HCT116 (cell line): ENCODE data around the gene SMIM3. TPM values are rescaled to one million over a fixed set of nuclear protein-coding genes. Genes with fewer than 3 reads are reported as not detected.

Source experiments
- ATAC-seq: fragments of 200-7000 bp; cut with Tn5 transposase; 2 replicates; pipeline ENCODE4 v1.9.1; 2020; ENCODE audit warnings: mild to moderate bottlenecking, moderate library complexity
- BruUV-seq: library from RNA; stranded (reverse); fragments of 400-500 nt; replicated peaks from 2 replicates; lab custom pipeline; 2021; lab: Mats Ljungman, UMichigan
- CTCF ChIA-PET: fragments of 300-600 bp; sonication (Branson Sonifier 250); formaldehyde crosslinking; loops from one replicate; lab custom pipeline; 2021; ENCODE audit warnings: antibody characterized with exemption; lab: Charles Lee
- POLR2A ChIA-PET: fragments of 300-600, 350-600 bp; sonication (Branson Sonifier 250); formaldehyde crosslinking; loops from one replicate; lab custom pipeline; 2021; ENCODE audit warnings: antibody characterized with exemption; lab: Charles Lee
- RAD21 ChIA-PET, 2 experiments: fragments of 300-600 bp; sonication (Branson Sonifier 250); formaldehyde crosslinking; loops; one replicate each; lab custom pipeline; 2023; ENCODE audit warnings: low total read pairs in 2 of 2; ENCODE audit not compliant: uncharacterized antibody in 2 of 2, unreplicated experiment in 2 of 2, low non-redundant PET in 1 of 2; lab: Charles Lee
- DNase-seq: peaks from one replicate; pipeline ENCODE4 v3.0.0-alpha.2; 2010; ENCODE audit warnings: low read depth, low spot score
- H2AFZ ChIP-seq: fragments of 200-600 bp; shearing (Covaris generic), sonication (generic); 2 replicates; pipeline ENCODE4 v1.6.1; 2017; ENCODE audit warnings: low read depth, mixed run types, mixed read lengths, antibody characterized with exemption, low read length; ENCODE audit not compliant: poor library complexity, severe bottlenecking
- H3K27ac ChIP-seq: 2 replicates; pipeline ENCODE4 v1.5.1; 2012; ENCODE audit warnings: low read depth, low read length
- H3K27me3 ChIP-seq: fragments of 200-600 bp; sonication (generic); 2 replicates; pipeline ENCODE4 v1.6.1; 2016; ENCODE audit warnings: mixed run types, low read length, mixed read lengths; ENCODE audit not compliant: insufficient read depth
- H3K36me3 ChIP-seq, 2 experiments: fragments of 200-500 bp in 1 of 2; fragments of 200-600 bp in 1 of 2; sonication (Bioruptor generic) in 1 of 2; sonication (generic) in 1 of 2; 2 replicates each; pipeline versions ENCODE4 v1.5.1 to v1.6.1; 2014 to 2016; ENCODE audit warnings: low read length in 2 of 2, inconsistent platforms in 1 of 2, mixed read lengths in 1 of 2, mixed run types in 1 of 2; ENCODE audit not compliant: insufficient read depth in 2 of 2, control insufficient read depth in 1 of 2
- H3K4me1 ChIP-seq, 2 experiments: fragments of 200-600 bp in 1 of 2; sonication (generic) in 1 of 2; 2 replicates each; pipeline versions ENCODE4 v1.5.1 to v1.6.1; 2012 to 2017; ENCODE audit warnings: low read length in 2 of 2, inconsistent platforms in 1 of 2, mild to moderate bottlenecking in 1 of 2, mixed read lengths in 1 of 2, mixed run types in 1 of 2, moderate library complexity in 1 of 2; ENCODE audit not compliant: insufficient read depth in 2 of 2, control insufficient read depth in 1 of 2
- H3K4me2 ChIP-seq: fragments of 200-600 bp; sonication (generic); 2 replicates; pipeline ENCODE4 v1.6.1; 2017; ENCODE audit warnings: mixed run types, low read length, mixed read lengths
- H3K4me3 ChIP-seq, 2 experiments: fragments of 200-600 bp in 1 of 2; sonication (generic) in 1 of 2; replicated peaks in 1 of 2; 2 replicates each; pipeline ENCODE4 v1.5.1; 2011 to 2016; ENCODE audit warnings: low read length in 2 of 2, control low read depth in 1 of 2, low read depth in 1 of 2, mild to moderate bottlenecking in 1 of 2, mixed read lengths in 1 of 2, mixed run types in 1 of 2
- H3K79me2 ChIP-seq: fragments of 200-600 bp; sonication (generic); 2 replicates; pipeline ENCODE4 v1.6.1; 2017; ENCODE audit warnings: mild to moderate bottlenecking, mixed run types, low read length, moderate library complexity, mixed read lengths; ENCODE audit not compliant: insufficient read depth
- H3K9ac ChIP-seq: fragments of 200-600 bp; sonication (generic); 2 replicates; pipeline ENCODE4 v1.6.1; 2016; ENCODE audit warnings: low read length, mixed read lengths
- H3K9me2 ChIP-seq: fragments of 200-600 bp; sonication (generic), shearing (Covaris generic); 2 replicates; pipeline ENCODE4 v1.6.1; 2017; ENCODE audit warnings: mixed run types, mild to moderate bottlenecking, moderate library complexity; ENCODE audit not compliant: insufficient read depth
- H3K9me3 ChIP-seq, 2 experiments: fragments of 200-500 bp in 1 of 2; fragments of 200-600 bp in 1 of 2; sonication (Bioruptor generic) in 1 of 2; sonication (generic) in 1 of 2; 2 replicates each; pipeline ENCODE4 v1.6.1; 2014 to 2017; ENCODE audit warnings: low read length in 2 of 2, mixed read lengths in 2 of 2, inconsistent platforms in 1 of 2, low read depth in 1 of 2, mild to moderate bottlenecking in 1 of 2, mixed run types in 1 of 2, moderate library complexity in 1 of 2; ENCODE audit not compliant: control insufficient read depth in 1 of 2, insufficient read depth in 1 of 2
- H4K20me1 ChIP-seq: fragments of 200-600 bp; sonication (generic), shearing (Covaris generic); 2 replicates; pipeline ENCODE4 v1.6.1; 2017; ENCODE audit warnings: mixed run types, mild to moderate bottlenecking, moderate library complexity; ENCODE audit not compliant: insufficient read depth
- EGR1 ChIP-seq: IDR thresholded peaks from 2 replicates; pipeline ENCODE4 v1.6.1; 2012; ENCODE audit warnings: low read depth
- ELF1 ChIP-seq: IDR thresholded peaks from 2 replicates; pipeline ENCODE4 v1.6.1; 2012; ENCODE audit warnings: low read depth, borderline replicate concordance
- FOSL1 ChIP-seq: IDR thresholded peaks from 2 replicates; pipeline ENCODE4 v1.6.1; 2012; ENCODE audit warnings: low read depth
- POLR2A ChIP-seq: IDR thresholded peaks from 2 replicates; pipeline ENCODE4 v1.7.0; 2011; ENCODE audit warnings: borderline replicate concordance; ENCODE audit not compliant: insufficient read depth, insufficient read length; ENCODE audit errors: extremely low read depth
- POLR2AphosphoS5 ChIP-seq: IDR thresholded peaks from 2 replicates; pipeline ENCODE4 v1.6.1; 2011; ENCODE audit warnings: mild to moderate bottlenecking, low read depth, low read length, moderate library complexity
- SIN3A ChIP-seq: IDR thresholded peaks from 2 replicates; pipeline ENCODE4 v1.6.1; 2012; ENCODE audit warnings: low read depth
- SP1 ChIP-seq: IDR thresholded peaks from 2 replicates; pipeline ENCODE4 v1.6.1; 2012; ENCODE audit warnings: low read depth
- SRF ChIP-seq: IDR thresholded peaks from 2 replicates; pipeline ENCODE4 v1.6.1; 2012; ENCODE audit warnings: low read depth
- TCF7L2 ChIP-seq: IDR thresholded peaks from 2 replicates; pipeline ENCODE4 v1.7.0; 2011; ENCODE audit warnings: borderline replicate concordance, inconsistent platforms; ENCODE audit not compliant: insufficient read depth, insufficient read length; ENCODE audit errors: extremely low read depth
- ZFX ChIP-seq: fragments of 450-650 bp; IDR thresholded peaks from 2 replicates; pipeline ENCODE4 v1.6.1; 2017
- ZNF274 ChIP-seq: fragments of 200-500 bp; sonication (Bioruptor generic); IDR thresholded peaks from 2 replicates; pipeline ENCODE4 v1.6.1; 2014; ENCODE audit warnings: mild to moderate bottlenecking, low read depth, low read length, inconsistent platforms
- intact Hi-C: fragments of 100-400 bp; cut with micrococcal nuclease; formaldehyde crosslinking; loops from 2 replicates; pipeline ENCODE4 v1.10.0; 2022
- total RNA-seq: library from RNA; stranded (reverse); gene quantifications from one replicate; pipeline ENCODE4 v1.2.1, GENCODE V29; 2021; ENCODE audit not compliant: unreplicated experiment
- TF ChIP-seq, protein P1 (sequence below): IDR thresholded peaks from 2 replicates; pipeline ENCODE4 v1.6.1; 2012
- TF ChIP-seq, protein P2 (sequence below), 3 experiments: fragments of 200-600 bp in 1 of 3; sonication (generic) in 1 of 3; IDR thresholded peaks in 2 of 3; conservative IDR thresholded peaks in 1 of 3; 2 replicates each; pipeline ENCODE4 v1.5.1; 2012 to 2017; ENCODE audit warnings: low read depth in 2 of 3, low read length in 2 of 3, antibody characterized with exemption in 1 of 3, borderline replicate concordance in 1 of 3, control low read depth in 1 of 3, mild to moderate bottlenecking in 1 of 3, mixed read lengths in 1 of 3, mixed run types in 1 of 3, moderate library complexity in 1 of 3; ENCODE audit not compliant: insufficient read depth in 1 of 3
- TF ChIP-seq, protein P3 (sequence below): IDR thresholded peaks from 2 replicates; pipeline ENCODE4 v1.6.1; 2012; ENCODE audit warnings: low read depth
- TF ChIP-seq, protein P4 (sequence below): IDR thresholded peaks from 2 replicates; pipeline ENCODE4 v1.6.1; 2011; ENCODE audit warnings: mild to moderate bottlenecking, low read length, moderate library complexity; ENCODE audit not compliant: insufficient replicate concordance; ENCODE audit errors: extremely low read depth

SMIM3 gene
- total RNA-seq, 1 experiment from 2014 or later: 35.4 TPM

DNA sequence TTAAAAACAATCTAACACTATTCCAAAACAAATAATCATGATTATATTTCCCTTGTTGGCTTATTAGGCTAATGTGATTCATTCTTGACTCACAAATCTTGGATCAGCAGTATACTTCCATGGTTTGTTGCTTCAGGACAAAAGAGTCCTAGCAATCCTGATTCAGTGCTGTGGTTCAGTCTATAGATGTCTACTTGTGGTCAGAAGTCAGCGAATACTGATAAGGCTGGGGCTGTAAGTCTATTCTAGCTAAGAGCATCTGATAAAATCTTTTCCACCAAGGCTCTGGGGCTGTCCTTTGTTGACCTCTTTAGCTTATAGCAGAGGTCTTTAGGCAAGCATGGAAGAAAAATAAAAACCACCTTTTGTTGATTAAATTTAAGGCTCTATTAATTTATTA is 4.4 kb upstream of the SMIM3 start:
- BruUV-seq: no TSS peak
- intact Hi-C loops: no loop called here
- Histone ChIP-seq H3K4me2 (no peak overlapping the region), H3K9me3 (no peaks in the 10 kb centered on the region), H4K20me1 (no peaks in the 10 kb centered on the region), H3K9ac (no peak overlapping the region), H3K27me3 (no peaks in the 10 kb centered on the region), H3K36me3 (no peaks in the 10 kb centered on the region), H3K4me3 (no peak overlapping the region), H3K9me2 (no peaks in the 10 kb centered on the region; the same call in 1 of the 2 replicates), H2AFZ (no peak overlapping the region), H3K27ac (no peak overlapping the region), H3K79me2 (peaks cover 5% of the 10 kb centered on the region; the same call in 1 of the 2 replicates), H3K4me1 (peaks cover 6 to 13% of the 10 kb centered on the region in 2 experiments; a peak in 3 of 4 replicates)
- ATAC-seq (no peak), DNase-seq (no peak)
- ChIA-PET CTCF (no interaction called here), RAD21 (no interaction called here), POLR2A (no interaction called here)
- TF ChIP-seq ZFX: no peak
- no peak for TF ChIP-seq POLR2AphosphoS5
- TF ChIP-seq FOSL1: no peak
- TF ChIP-seq ELF1: no peak
- TF ChIP-seq TCF7L2: no peak
- TF ChIP-seq, protein P1, sequence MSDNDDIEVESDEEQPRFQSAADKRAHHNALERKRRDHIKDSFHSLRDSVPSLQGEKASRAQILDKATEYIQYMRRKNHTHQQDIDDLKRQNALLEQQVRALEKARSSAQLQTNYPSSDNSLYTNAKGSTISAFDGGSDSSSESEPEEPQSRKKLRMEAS: no peak
- TF ChIP-seq, protein P2, sequence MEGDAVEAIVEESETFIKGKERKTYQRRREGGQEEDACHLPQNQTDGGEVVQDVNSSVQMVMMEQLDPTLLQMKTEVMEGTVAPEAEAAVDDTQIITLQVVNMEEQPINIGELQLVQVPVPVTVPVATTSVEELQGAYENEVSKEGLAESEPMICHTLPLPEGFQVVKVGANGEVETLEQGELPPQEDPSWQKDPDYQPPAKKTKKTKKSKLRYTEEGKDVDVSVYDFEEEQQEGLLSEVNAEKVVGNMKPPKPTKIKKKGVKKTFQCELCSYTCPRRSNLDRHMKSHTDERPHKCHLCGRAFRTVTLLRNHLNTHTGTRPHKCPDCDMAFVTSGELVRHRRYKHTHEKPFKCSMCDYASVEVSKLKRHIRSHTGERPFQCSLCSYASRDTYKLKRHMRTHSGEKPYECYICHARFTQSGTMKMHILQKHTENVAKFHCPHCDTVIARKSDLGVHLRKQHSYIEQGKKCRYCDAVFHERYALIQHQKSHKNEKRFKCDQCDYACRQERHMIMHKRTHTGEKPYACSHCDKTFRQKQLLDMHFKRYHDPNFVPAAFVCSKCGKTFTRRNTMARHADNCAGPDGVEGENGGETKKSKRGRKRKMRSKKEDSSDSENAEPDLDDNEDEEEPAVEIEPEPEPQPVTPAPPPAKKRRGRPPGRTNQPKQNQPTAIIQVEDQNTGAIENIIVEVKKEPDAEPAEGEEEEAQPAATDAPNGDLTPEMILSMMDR (IDR thresholded peaks at IDR 0.05 in 2 of 3, conservative IDR thresholded peaks at IDR 0.05 in 1 of 3; ENCODE audit: borderline replicate concordance in 1 of 3, insufficient read depth in 1 of 3, low read depth in 2 of 3, low read length in 2 of 3): no peak
- no peak for TF ChIP-seq SRF
- TF ChIP-seq ZNF274: no peak
- TF ChIP-seq SP1: no peak
- TF ChIP-seq POLR2A: no peak
- TF ChIP-seq, protein P3, sequence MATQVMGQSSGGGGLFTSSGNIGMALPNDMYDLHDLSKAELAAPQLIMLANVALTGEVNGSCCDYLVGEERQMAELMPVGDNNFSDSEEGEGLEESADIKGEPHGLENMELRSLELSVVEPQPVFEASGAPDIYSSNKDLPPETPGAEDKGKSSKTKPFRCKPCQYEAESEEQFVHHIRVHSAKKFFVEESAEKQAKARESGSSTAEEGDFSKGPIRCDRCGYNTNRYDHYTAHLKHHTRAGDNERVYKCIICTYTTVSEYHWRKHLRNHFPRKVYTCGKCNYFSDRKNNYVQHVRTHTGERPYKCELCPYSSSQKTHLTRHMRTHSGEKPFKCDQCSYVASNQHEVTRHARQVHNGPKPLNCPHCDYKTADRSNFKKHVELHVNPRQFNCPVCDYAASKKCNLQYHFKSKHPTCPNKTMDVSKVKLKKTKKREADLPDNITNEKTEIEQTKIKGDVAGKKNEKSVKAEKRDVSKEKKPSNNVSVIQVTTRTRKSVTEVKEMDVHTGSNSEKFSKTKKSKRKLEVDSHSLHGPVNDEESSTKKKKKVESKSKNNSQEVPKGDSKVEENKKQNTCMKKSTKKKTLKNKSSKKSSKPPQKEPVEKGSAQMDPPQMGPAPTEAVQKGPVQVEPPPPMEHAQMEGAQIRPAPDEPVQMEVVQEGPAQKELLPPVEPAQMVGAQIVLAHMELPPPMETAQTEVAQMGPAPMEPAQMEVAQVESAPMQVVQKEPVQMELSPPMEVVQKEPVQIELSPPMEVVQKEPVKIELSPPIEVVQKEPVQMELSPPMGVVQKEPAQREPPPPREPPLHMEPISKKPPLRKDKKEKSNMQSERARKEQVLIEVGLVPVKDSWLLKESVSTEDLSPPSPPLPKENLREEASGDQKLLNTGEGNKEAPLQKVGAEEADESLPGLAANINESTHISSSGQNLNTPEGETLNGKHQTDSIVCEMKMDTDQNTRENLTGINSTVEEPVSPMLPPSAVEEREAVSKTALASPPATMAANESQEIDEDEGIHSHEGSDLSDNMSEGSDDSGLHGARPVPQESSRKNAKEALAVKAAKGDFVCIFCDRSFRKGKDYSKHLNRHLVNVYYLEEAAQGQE: no peak
- TF ChIP-seq, protein P4, sequence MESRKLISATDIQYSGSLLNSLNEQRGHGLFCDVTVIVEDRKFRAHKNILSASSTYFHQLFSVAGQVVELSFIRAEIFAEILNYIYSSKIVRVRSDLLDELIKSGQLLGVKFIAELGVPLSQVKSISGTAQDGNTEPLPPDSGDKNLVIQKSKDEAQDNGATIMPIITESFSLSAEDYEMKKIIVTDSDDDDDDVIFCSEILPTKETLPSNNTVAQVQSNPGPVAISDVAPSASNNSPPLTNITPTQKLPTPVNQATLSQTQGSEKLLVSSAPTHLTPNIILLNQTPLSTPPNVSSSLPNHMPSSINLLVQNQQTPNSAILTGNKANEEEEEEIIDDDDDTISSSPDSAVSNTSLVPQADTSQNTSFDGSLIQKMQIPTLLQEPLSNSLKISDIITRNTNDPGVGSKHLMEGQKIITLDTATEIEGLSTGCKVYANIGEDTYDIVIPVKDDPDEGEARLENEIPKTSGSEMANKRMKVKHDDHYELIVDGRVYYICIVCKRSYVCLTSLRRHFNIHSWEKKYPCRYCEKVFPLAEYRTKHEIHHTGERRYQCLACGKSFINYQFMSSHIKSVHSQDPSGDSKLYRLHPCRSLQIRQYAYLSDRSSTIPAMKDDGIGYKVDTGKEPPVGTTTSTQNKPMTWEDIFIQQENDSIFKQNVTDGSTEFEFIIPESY: no peak
- no peak for TF ChIP-seq SIN3A
- no peak for TF ChIP-seq EGR1
